ENCODE data around the gene CAMK1D.

Gene CAMK1D

DNA sequence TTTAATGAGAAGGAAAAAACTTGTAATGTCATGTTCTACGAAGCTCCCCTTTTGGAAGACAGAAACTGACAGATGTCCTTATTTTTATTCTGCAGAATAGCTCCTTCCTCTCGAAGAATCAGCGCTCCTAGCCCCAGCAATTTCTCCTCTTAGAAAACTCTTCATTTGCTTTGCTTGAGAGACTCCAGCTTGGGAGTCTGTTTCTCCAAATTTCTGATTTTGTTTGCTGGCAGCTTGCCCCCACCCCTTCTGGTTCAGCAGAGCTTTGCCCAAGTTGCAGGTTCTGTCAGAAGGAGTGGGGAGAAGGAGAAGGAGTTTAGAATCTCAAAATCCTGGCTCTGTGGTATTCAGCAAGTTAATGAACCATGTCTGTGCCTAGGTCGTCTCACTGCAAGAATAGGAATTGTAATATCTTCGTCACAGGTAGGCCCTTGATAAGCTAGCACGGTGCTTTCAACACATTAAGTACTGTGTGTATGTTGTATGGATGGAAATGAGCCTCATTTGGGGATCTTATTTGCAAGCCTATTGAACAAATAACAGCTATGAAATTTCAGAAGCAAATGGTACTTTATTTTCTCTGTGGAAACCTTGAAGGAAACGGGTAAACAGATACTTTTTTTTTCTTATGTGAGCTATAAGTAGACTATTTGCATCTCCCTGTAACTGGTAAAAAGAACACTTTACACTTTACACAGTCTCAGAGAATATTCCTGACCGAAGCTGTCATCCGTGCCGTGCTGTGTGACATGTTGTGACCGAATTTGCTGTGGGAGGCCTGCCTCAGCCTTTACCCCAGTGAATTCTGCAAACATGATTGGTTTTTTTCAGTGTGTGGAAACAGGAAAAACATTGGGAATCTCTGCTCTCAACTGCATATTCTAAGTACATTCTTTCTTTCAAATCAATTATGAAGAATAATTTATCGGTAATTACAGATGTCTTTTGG, 290.9 kb downstream of the CAMK1D start:
- TF ChIP-seq CTCF (IDR thresholded peaks at IDR 0.05; ENCODE audit: control insufficient read depth, extremely low read depth, insufficient read depth): no peak
- no peak overlapping the region for H3K4me3 ChIP-seq (ENCODE audit: low read depth, low read length)
- no peak for DNase-seq (ENCODE audit: low read depth)

- no peak overlapping the region for H3K4me3 ChIP-seq (ENCODE audit: low read depth, low read length)
- TF ChIP-seq CTCF (IDR thresholded peaks at IDR 0.05; ENCODE audit: control insufficient read depth, extremely low read depth, insufficient read depth): no peak
- no peak for DNase-seq (ENCODE audit: low read depth)
Measured at GRCh38 chr10:12642036-12642435, 292.7 kb downstream of the CAMK1D start.

GRCh38 chr10:12643279-12643678, 293.9 kb downstream of the CAMK1D start:
- no peak for TF ChIP-seq CTCF (IDR thresholded peaks at IDR 0.05; ENCODE audit: control insufficient read depth, extremely low read depth, insufficient read depth)
- H3K4me3 ChIP-seq (ENCODE audit: low read depth, low read length): no peak overlapping the region
- DNase-seq (ENCODE audit: low read depth): no peak

- no peak for DNase-seq (ENCODE audit: low read depth)
- H3K4me3 ChIP-seq (ENCODE audit: low read depth, low read length): no peak overlapping the region
- no peak for TF ChIP-seq CTCF (IDR thresholded peaks at IDR 0.05; ENCODE audit: control insufficient read depth, extremely low read depth, insufficient read depth)
Measured at GRCh38 chr10:12644380-12645144, 295.2 kb downstream of the CAMK1D start.

- H3K4me3 ChIP-seq (ENCODE audit: low read depth, low read length): no peak overlapping the region
- DNase-seq (ENCODE audit: low read depth): no peak
- no peak for TF ChIP-seq CTCF (IDR thresholded peaks at IDR 0.05; ENCODE audit: control insufficient read depth, extremely low read depth, insufficient read depth)
Measured at GRCh38 chr10:12645449-12645848, 296.1 kb downstream of the CAMK1D start.

DNA sequence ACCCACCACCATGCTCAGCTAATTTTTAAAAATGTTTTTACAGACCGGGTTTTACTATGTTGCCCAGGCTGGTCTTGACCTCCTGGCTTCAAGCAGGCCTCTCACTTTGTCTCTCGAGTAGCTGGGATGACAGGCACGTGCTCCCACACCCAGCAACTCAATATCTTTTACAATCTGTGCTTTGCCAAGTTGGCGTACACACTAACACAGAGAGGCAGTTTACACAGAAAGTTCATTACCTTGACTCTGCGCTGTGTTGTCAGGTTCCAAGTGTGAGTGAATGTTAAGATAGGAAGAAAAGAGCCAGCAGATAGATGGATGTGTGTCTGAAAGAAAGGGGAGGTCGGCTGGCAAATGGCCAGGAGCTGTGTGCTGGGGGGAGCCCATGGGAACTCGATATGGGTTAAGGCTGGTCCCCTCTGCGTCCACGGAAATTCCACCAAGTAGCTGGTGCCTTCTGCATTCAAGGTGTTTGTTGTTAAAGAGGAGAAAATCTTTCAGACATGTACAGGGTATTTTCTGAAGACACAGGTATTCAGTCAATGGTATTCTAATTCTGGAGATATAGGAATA, 299.8 kb downstream of the CAMK1D start:
- no peak for TF ChIP-seq CTCF (IDR thresholded peaks at IDR 0.05; ENCODE audit: control insufficient read depth, extremely low read depth, insufficient read depth)
- no peak overlapping the region for H3K4me3 ChIP-seq (ENCODE audit: low read depth, low read length)
- no peak for DNase-seq (ENCODE audit: low read depth)
